ENCODE measurements around the gene LKAAEAR1. TPM values are rescaled to one million over a fixed set of nuclear protein-coding genes. Genes with fewer than 3 reads are reported as not detected.

Gene LKAAEAR1
- total RNA-seq, 1 donor from 2014 or later, result not detected

DNA sequence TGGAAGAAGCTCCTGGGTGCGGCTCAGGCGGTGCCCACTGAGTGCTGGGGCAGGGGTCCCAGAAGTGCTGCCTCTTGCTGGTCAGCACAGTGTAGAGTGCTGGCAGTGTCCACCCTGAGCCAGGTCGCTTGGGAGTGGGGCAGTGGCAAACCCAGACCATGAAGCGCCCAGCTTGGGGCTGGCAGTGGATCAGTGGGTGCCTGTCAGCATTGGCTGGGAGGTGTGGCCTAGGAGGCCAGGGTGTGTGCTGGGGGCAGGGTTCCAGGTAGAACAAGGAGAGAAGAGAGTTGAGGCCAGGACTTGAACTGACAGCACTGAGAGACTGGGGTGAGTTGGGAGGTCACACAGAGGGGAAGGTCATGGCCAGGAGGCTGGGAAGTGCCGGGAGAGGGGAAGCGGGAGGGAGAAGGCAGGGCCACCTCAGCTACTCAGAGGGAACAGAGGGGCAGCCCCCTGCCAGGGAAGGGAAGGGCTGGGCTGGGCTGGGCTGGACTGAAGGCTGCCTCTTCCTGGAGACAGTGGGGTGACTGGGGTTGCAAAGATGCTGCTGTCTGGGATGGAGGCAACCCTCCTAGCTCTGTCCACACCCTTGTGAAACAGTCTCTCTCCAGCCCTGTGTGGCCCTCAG is 17.1 kb downstream of the LKAAEAR1 start:
- no peak for TF ChIP-seq CTCF (IDR thresholded peaks at IDR 0.05; ENCODE audit: unreplicated experiment)

GRCh38 chr20:64065974-64066343 is 18.2 kb downstream of the LKAAEAR1 start:
- Mint-ChIP-seq H3K27ac (no peak overlapping the region), H3K4me1 (ENCODE audit: low read depth) (peaks cover 15% of the 10 kb centered on the region)
- TF ChIP-seq CTCF (IDR thresholded peaks at IDR 0.05; ENCODE audit: unreplicated experiment), result no peak

More for the DNA sequence above, 17.1 kb downstream of the LKAAEAR1 start:
- Mint-ChIP-seq H3K27ac (no peak overlapping the region), H3K4me1 (ENCODE audit: low read depth) (peaks cover 13% of the 10 kb centered on the region), H3K27me3 (no peaks in the 10 kb centered on the region), H3K4me3 (ENCODE audit: low read depth) (no peak overlapping the region), H3K9me3 (ENCODE audit: low read depth) (no peaks in the 10 kb centered on the region), H3K36me3 (ENCODE audit: insufficient read depth) (no peaks in the 10 kb centered on the region)
- no peak for DNase-seq (ENCODE audit: low spot score, unreplicated experiment)

GRCh38 chr20:64065062-64065973 is 18.9 kb downstream of the LKAAEAR1 start:
- Mint-ChIP-seq H3K27me3 (no peaks in the 10 kb centered on the region), H3K27ac (no peak overlapping the region), H3K4me3 (ENCODE audit: low read depth) (no peak overlapping the region), H3K9me3 (ENCODE audit: low read depth) (no peaks in the 10 kb centered on the region), H3K4me1 (ENCODE audit: low read depth) (peaks cover 15% of the 10 kb centered on the region), H3K36me3 (ENCODE audit: insufficient read depth) (no peaks in the 10 kb centered on the region)
- DNase-seq (ENCODE audit: low spot score, unreplicated experiment), result no peak
- TF ChIP-seq CTCF (IDR thresholded peaks at IDR 0.05; ENCODE audit: unreplicated experiment), result no peak

More at GRCh38 chr20:64065974-64066343, 18.2 kb downstream of the LKAAEAR1 start:
- no peak for DNase-seq (ENCODE audit: low spot score, unreplicated experiment)
- Mint-ChIP-seq H3K9me3 (ENCODE audit: low read depth) (no peaks in the 10 kb centered on the region), H3K4me3 (ENCODE audit: low read depth) (no peak overlapping the region), H3K27me3 (no peaks in the 10 kb centered on the region), H3K36me3 (ENCODE audit: insufficient read depth) (no peaks in the 10 kb centered on the region)

- no peak for DNase-seq (ENCODE audit: low spot score, unreplicated experiment)
- Mint-ChIP-seq H3K4me1 (ENCODE audit: low read depth) (peaks cover 15% of the 10 kb centered on the region), H3K4me3 (ENCODE audit: low read depth) (peak overlapping the region; percentile 86), H3K27ac (no peak overlapping the region), H3K27me3 (no peaks in the 10 kb centered on the region), H3K9me3 (ENCODE audit: low read depth) (no peaks in the 10 kb centered on the region), H3K36me3 (ENCODE audit: insufficient read depth) (no peaks in the 10 kb centered on the region)
- TF ChIP-seq CTCF (IDR thresholded peaks at IDR 0.05; ENCODE audit: unreplicated experiment), result no peak
Observed at GRCh38 chr20:64064145-64064698, 20.0 kb downstream of the LKAAEAR1 start.

DNA sequence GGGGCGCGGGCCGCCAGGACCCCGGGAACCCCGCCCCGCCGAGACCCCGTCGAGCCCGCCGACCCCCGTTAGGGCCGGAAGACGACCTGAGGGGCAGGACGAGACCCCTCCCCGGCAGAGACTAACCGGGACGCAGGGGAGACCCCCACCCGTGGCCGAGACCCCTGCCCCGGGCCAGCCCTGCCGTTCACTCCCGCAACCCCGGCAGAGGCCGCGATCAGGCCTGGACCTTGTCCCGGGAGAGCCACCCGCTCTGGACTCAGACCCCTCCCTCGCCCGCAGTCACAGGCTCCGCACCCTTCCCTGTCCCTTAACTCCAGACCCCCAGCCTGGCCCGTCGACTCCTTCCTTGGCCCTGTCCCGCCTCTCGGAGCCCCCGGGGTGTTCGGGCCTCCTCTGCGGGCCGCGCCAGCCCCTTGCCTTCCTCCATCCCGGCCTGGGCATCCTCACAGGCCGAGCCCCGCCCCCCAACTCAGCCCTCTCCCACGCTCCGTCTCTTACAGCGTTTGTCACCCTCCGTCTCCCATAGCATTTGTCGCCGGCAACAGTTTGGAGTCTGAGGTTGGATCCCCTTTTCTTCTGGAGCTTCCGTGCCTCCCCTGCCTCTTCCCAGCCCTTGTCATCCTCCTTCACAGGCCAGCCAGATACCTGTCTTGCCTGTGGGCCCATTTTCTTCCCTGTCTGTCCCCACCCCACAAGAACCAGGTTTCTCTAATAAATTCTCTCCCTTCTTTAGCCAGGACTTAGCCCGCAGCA is 20.6 kb downstream of the LKAAEAR1 start:
- Mint-ChIP-seq H3K9me3 (ENCODE audit: low read depth) (no peaks in the 10 kb centered on the region), H3K4me1 (ENCODE audit: low read depth) (peaks cover 15% of the 10 kb centered on the region), H3K36me3 (ENCODE audit: insufficient read depth) (no peaks in the 10 kb centered on the region), H3K27ac (no peak overlapping the region), H3K27me3 (no peaks in the 10 kb centered on the region), H3K4me3 (ENCODE audit: low read depth) (peak overlapping the region; percentile 86)
- DNase-seq (ENCODE audit: low spot score, unreplicated experiment), result no peak
- no peak for TF ChIP-seq CTCF (IDR thresholded peaks at IDR 0.05; ENCODE audit: unreplicated experiment)
